Measurements from ENCODE around the gene SMARCAL1.

Gene SMARCAL1

DNA sequence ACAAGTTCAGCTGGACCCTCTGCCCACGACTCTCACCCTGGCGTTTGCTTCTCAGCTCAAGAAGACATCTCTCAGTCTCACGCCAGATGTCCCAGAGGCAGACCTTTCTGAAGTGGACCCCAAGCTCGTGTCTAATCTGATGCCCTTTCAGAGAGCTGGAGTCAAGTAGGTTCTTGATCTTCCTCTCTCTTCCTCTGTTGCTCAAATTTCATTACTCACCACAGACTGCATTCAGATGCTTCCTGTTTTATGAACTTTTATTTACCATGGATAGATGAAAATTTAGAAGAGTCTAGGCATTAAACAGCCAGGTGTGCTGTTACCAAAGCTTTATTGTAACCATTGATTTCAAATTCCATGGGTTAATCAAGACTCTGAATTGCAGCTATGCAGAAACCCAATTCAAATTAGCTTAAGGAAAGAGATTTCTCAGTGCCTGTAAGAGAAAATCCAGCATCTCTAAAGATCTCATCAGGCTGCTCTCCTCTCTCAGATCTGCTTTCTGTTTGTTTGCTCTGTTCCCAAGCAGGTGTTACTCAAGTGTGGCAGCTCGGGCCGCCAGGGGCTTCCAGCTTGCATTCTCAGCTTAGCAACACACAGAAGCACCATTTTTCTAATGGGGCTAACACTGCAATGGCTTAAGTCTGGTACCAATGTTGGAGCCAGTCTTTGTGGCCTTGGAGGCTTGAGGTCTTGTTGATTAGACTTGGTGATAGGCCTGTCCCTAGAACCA, 16.5 kb downstream of the SMARCAL1 start:
- peak; percentile 73 for DNase-seq

DNA sequence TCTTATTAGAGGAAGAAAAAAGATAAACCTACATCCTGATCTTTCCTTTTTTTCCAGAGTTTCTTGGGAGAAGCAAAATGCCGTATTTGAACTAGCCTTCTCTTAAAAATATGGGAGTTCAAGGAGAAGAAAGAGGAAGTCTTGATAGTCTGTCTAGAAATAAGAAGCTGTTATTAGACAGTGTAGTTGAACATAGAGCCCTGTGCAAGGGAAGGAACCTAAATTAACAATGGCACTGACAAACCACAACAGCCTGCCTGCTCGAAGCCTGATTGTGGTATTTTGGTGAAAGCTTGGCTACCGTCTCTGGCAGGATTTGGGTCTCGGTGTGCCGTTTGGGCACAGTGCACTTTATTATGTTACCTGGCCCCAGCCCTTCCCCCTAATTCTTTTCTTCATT, 17.1 kb downstream of the SMARCAL1 start:
- DNase-seq: no peak

DNA sequence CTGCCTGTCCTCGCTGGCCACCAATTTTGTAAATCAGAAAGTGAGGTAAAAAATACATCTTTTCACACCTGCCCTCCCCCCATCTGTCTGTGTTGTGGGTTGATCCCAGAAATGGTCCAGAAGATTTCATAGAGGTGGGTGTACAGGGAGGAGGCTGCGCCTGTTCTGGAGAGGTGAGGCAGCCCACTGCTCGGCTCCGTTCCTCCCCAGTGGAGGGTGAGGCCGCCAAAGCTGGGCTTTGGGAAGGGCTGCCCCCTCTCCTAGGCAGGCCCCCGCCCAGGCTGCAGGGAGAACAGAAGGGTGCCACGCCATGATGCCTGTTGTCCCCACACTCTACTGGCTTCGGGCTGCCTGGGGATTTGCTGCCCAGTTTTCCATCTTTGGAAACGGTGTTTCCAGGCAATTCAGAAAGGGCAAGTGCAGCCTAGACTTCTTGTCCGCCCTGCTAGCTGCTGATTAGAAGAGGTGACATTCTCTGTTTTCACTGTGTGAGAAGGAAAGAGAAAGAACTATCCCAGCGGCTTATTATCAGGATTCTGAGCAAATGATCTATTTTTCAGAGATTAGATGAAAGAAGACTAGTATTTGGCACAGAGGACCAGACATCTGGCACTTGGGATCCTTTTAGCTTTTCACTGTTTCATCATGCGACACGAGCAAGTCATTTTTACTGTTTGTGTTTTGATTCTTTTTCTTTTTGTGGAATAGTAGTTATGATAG, 18.7 kb downstream of the SMARCAL1 start:
- DNase-seq: no peak

DNA sequence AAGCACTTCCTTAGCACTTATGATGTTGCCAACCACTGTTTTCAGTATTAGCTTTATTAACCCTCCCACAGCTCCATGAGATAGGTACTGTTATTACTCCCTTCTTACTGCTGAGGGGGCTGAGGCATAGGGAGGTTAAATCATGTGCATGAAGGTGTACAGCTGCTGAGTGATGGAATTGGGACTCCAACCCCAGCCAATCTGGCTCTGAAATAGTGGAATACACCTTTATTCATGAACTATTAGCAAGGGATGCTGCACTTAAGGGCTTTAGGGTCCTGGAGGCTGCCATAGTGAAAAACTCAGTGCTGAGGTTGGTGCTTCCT, 19.2 kb downstream of the SMARCAL1 start:
- DNase-seq: no peak

DNA sequence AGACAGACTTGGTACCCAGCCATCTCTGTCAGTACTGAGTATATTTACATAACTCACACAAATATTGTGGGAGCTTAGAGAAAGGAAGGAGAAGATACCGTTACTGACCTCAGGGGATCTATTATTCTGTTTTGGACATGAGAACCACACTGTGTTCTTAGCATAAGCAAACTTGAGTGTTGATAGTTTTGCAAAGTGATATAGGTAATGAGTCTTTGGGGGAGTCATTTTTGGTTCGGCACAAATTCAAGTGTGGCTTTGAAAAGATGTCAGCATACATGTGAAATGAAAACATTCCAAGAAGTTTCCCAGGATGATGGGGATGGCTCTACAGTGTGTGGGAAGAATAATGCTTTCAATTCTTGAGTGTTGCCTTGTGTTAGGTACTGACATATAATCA, 24.1 kb downstream of the SMARCAL1 start:
- DNase-seq: no peak

DNA sequence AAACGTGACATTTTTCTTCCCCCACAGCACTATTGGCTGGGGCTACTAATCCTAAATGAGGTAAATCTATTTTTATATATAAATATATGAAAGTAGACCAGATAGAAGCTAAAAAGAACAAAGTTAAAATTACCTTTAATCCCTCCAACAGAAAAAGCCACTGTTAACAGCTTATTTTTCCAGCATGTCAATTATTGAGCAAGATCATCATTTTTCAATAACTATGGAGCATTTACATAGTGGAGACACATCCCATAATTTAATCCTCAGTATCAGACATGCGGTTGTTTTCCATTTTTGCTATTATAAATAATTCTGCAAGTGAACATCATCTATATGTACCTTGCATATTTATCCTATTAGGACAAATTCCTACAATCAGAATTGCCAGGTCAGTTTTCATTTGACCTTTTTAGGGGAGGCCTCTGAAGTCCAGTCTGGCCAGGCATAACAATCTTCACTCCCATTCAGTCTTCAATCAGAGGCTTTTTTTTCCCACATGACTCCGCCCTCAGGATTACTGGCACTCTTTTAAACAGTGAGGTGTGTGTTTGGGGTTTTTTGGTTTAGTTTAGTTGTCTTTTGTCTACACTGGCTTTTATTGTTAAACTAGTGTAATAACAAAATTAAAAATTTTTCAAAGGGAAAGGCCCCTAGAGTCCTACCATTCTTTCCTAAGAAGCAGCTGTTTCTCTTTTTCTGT, 29.2 kb downstream of the SMARCAL1 start:
- DNase-seq: no peak

DNA sequence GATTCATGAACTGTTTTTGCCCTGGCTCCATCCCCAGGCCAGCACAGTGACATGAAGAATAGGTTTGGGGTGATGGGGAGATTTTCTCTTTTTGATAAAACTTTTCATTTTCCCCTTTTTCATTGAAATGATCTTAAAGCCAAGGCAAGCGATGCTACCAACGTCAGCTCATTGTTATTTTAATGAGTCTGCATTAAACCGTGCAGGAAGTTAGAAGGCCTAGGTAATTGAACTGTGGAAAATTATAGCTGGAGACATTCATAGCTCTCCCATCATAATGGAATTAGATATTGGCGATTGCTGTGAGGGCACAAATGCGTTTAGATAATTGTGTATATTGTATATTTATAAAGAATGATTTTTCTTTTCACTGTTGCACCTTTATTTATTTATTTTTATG, 33.2 kb downstream of the SMARCAL1 start:
- DNase-seq: no peak

DNA sequence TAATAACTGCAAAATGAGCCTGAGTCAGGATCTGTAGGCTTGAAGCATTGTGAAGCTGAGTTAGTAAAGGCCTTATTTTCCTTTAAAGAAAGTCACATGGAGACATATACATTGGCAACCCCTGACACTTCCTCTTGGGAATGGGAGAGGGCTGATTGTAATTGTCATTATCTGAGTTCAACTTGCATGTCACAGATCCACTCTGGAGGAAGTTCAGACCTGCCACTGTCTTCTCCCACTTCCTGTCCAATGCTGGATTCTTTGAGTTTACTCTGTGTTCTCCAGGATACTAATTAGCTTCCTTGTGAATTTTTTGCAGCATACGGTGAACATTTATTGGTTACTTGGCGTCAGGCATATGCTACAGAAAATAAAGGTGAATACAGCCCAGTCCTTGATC, 34.1 kb downstream of the SMARCAL1 start:
- no peak for DNase-seq

DNA sequence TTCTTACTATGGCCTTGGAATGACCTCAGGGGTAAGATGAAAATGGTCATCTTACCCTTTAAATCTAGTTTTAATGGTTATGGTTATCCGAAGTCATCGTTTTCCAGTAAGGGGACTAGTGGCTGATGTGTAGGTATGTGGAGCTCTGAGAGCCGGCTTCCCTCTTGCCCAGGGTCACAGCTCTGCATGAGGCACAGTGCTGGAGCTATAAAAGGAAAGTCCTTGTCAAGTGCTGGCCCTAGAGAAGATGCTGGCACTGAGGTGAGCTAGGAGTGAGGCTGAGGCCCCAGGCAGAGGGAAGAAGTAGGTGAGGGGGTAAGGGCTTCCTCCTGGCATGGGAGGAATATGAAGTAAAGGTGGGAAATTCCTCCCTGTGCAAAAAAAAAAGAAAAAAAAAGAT, 35.0 kb downstream of the SMARCAL1 start:
- no peak for DNase-seq

DNA sequence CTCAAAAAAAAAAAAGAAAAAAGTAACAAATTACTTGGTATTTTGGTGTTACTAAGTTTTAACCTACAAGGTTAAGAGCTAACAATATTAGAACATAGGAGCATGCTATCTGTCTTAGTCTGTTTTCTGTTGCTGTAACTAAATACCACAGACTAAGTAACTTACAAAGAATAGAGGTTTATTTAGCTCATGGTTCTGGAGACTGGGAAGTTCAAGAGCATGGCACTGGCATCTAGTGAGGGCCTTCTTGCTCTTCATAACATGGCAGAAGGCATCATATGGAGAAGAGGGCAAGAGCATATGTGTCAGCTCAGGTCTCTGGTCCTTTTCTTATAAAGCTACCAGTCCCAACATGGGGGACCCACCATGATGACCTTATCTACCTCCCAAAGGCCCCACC, 36.5 kb downstream of the SMARCAL1 start:
- no peak for DNase-seq

DNA sequence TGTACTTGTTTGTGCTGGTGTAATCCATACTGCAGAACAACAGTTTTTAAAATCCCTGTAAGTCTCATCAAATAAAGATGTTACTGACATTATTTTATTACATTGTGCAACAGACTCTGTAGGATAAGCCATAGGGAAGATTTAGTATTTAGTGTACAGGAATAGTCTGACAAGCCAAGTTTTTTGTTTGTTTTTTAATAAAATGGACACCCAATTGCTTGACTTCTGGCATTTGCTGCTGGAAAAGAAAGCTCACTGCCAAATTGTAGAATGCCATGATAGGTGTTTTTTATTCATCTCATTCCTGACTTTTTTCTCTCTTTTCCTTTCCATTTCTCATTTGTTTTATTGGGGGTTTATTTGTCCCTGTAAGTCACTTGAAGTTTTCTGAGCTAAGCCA, 38.1 kb downstream of the SMARCAL1 start:
- no peak for DNase-seq

DNA sequence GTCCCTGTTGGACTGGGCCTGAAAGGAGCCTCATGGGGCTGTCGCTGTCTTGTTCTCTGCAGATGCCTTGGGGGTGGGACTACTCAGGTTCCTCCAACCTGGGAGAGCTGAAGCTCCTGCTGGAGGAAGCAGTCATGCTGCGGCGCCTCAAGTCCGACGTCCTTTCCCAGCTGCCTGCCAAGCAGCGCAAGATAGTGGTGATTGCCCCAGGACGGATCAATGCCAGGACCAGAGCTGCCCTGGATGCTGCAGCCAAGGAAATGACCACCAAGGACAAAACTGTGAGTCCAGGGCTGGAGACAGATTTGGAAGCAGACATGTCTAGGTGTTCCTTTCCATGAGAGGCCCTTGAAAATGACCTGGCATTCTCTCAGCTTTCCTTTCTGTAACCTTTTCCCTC, 38.5 kb downstream of the SMARCAL1 start:
- DNase-seq: no peak

DNA sequence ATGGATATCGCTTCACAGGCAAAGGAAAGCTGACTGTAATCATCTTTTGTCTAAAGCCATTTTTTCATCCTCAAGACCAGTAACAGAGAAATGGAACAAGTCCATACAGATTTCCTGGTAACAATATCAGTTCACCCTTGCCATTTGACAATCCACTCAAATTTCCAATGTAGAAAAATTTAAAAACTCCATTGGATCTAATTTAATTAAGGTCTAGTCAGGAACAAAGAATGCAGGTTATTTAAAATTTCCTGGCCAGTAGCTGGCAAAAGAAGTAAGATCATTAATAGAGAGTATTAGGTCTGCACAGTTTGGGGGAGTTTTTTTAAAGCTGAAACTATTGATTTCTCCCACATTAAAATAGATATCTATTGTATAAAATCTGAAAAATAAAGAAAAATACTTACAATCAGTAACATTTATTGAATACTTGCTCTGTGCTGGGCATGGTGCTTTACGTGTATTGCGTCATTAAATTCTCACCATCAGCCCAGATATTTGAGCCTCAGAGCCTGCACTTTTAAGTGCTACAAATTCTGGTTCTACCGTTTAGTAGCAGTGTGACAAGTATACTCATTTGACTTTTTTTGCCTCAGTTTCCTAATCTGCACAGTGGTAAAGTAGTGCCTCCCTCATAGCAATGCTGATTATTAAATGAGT, 41.8 kb downstream of the SMARCAL1 start:
- DNase-seq: no peak

DNA sequence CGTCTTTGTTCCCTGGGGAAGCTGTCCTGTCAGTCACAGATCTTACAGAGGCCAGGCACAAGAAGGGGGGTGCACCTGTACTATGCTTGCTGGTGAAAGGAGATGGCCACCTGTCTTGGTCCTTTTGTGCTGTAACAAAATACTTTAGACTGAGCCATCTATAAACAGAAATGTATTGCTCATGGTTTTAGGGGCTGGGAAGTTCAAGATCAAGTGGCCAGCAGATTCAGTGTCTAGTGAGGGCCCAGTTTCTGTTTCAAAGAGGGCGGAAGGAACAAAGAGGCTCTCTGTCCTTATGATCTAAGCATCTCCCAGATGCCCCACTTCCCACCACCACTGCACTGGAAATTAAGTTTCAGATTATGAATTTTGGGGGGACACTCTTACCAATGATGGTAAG, 50.9 kb downstream of the SMARCAL1 start:
- DNase-seq: no peak

DNA sequence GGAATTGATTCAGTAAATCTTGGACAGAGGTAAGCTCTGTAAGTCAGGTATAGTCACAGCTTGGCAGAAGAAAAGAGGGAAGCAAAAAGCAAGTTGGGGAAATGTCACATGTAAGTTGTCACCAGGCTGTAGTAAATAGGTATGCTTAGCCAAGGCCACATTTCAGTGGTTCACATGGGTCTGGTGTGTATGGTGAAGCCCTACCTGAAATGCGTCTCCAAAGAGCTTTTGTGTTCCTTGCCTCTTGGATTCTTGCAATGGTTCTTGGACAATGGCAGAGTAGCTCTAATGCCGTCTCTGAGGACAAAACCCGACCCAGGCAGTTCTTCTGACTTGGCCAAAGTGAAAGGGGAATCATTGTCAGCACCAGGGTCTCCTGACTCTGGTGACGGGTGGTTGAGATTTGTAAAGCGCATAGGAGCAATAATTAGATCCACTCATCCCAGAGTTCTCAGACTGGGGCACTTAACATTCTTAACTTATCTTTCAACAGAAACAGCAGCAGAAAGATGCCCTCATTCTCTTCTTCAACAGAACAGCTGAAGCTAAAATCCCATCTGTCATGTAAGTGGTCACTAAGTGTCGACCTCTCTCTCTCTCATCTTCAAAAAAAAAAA, 51.9 kb downstream of the SMARCAL1 start:
- no peak for DNase-seq

DNA sequence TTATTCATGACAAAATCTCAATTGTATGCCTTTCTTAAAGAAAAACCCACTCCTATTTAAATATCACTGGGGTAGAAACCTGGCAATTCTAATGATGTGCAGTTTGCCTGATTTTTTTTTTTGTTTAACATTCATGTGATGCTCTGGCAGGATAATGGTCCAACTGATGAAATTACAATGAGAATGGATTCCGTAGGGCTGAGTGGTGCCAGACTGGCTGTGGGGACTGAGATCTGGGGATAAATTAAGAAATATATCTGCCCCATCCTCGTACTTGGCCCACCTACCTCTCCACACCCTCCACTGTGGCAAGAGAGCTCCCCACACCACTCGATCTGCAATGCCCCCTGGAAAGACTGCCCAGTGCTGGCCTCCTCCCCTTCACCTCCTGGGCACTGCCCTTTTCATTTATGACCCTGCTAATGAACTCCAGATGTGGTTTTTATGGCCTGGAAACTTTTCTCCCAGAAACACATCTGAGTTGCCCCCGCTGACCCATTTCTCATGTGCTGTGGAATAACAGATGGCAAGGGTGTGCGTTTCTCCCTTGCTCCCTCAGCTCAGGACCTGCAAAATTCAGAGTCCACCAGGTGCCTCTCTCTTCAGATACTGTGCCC, 53.4 kb downstream of the SMARCAL1 start:
- no peak for DNase-seq

DNA sequence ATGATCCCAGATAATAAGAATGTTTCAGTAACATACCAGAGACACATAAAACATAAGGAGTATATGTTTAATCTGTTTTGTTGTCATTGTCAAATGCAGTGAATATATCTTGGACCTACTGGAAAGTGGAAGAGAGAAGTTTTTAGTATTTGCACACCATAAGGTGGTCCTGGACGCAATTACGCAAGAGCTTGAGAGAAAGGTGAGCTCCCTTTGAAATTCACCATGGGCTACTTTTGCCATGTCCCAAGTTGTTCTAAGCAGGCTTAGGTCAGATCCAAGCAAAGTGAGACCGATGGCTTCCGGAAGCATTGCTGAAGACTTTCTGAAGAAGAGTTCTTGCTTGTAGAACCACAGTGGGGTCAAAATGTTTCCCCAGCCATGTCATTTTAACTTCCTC, 55.6 kb downstream of the SMARCAL1 start:
- DNase-seq: no peak

DNA sequence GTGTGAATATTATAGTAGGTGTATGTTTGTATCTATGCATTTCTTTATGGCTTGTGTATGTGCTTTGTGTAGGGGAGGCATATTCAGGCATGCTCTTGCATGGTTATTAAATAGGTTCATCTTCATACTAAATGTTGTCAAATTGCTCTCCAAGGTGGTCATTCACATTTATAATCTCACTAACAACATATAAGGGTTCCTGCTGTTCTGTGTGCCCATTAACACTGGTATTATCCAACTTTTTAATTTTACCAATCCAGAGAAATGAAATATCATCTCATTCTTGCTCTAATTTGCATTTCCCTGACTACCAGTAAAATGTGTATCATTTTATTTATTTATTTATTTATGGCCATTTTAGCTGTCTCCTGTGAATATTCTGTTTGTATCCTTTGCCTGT, 57.4 kb downstream of the SMARCAL1 start:
- DNase-seq: no peak

DNA sequence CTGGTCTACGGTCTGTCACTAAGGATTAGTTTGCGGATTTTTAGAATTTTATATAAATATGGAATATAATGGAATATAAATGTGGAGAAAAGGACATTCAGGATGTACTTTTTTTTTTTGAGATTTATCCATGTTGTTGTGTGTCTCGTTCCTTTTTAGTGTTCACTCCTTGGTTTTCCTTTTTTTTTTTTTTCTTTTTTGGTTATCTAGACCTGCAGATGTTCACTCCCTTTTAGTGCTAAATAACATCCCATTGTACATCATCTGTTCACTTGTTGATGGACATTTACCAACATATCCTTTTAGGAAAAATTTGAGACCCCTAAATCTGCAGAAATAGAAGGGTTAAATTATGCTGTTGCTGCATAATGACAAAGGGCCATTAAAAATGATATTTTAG, 60.9 kb downstream of the SMARCAL1 start:
- no peak for DNase-seq

DNA sequence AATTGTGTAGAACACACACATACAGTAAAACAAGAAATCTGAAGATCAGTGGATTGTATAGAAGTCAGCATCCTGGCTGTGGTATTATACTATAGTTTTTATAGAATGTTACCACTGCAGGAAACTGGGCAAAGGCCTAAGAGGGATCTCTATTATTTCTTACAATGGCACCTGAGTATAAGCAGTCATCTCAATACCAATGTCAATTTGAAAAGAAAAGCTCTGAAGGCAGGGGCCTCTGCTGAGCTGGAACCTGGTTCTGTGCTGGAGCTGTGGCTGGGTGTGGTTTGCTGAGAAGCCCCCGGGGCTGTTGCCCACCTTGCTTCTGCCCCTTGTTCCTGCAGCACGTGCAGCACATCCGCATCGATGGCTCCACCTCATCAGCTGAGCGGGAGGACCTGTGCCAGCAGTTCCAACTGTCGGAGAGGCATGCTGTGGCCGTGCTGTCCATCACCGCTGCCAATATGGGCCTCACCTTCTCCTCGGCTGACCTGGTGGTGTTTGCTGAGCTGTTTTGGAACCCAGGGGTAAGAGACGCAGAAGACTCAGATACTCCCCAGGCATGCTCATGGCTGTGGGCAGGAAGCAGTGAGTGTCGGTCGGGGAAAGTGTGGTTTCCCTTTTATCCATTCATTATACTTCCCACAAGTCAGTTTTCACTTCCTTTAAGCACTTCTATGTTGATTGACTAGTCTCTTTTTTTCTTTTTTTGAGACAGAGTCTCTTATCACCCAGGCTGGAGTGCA, 62.8 kb downstream of the SMARCAL1 start:
- no peak for DNase-seq

DNA sequence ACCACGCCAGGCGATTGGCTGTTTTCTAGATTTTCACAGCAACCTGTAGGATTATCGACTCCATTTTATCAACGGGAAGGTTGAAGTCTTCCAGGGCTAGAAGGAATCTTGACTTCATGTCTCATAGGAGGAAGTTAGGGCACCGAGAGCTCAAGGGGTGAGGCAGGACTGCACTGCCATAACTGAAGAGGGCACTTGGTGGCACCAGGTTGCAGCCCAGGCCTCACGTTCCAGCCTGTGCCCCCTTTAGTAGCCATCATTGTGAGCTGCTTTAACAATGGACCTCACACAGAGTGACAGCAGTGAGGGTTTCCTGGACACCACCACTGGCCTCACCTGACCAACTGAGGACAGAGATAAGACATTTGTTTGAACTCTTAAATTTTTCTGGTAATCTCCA, 63.5 kb downstream of the SMARCAL1 start:
- no peak for DNase-seq

All from NCI-H345 (cell line).